GM23248 (cell line): ENCODE data around the gene SCD5.

Experiments
- EZH2 ChIP-seq: fragments of 200-600 bp; sonication (generic); IDR thresholded peaks from 2 replicates; pipeline ENCODE4 v1.6.1; 2018; ENCODE audit warnings: antibody characterized with exemption, mild to moderate bottlenecking; ENCODE audit not compliant: insufficient read depth, poor library complexity, severe bottlenecking
- EZH2phosphoT487 ChIP-seq: fragments of 200-600 bp; sonication (generic); IDR thresholded peaks from 2 replicates; pipeline ENCODE4 v1.6.1; 2018; ENCODE audit warnings: antibody characterized with exemption, moderate library complexity, mild to moderate bottlenecking, low read depth; ENCODE audit not compliant: insufficient read depth

DNA sequence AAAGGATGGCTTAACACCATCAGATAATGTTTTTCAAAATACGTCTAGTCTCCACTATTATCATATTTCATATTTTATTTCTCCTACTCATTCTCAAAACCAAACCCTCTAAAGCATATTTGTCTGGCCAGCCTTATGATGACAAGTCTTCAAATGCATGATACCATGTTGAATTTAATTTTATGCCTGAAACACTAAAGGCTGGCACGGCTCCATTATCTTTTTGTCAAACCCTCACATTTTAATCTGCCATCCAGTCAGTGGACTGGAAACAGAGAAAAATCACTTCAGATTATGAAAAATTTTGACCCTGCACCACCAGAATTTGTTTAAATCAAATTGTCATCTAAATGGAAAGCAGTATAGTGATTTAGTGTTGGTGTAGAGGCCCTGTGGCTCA is 42.9 kb downstream of the SCD5 start:
- TF ChIP-seq EZH2phosphoT487 (no peak), EZH2 (no peak)
